Stimulated activated CD8-positive, alpha-beta memory T cell treated with anti-CD3 and anti-CD28 coated beads, Interleukin-7, amount 100 ng/mL, for 48 hours (primary cell): ENCODE results near the gene TRPT1.
A peak's percentile ranks its signal among the peaks of the same experiment; 100 is the strongest.

Experiments
- DNase-seq, 2 donors: peaks; one replicate each; pipeline ENCODE4 v3.0.0-alpha.2; 2020; ENCODE audit warnings: low read depth in 1 of 2; ENCODE audit errors: extremely low read depth in 1 of 2

Gene TRPT1

GRCh38 chr11:64231546-64231945 is 5.6 kb upstream of the TRPT1 start:
- no peak for DNase-seq

- no peak for DNase-seq
Measured at GRCh38 chr11:64230985-64231365, 5.0 kb upstream of the TRPT1 start.

- DNase-seq, result peak; percentile 72 to 86
Measured at GRCh38 chr11:64230171-64230984, 4.4 kb upstream of the TRPT1 start, which contains the start of gene DNAJC4. TSS of gene DNAJC4 (plus strand) at chr11:64230548. CDS start at chr11:64230855, 307 bp downstream.

- DNase-seq, result no peak
Measured at GRCh38 chr11:64229744-64230170, 3.8 kb upstream of the TRPT1 start.

GRCh38 chr11:64229090-64229743 is 3.2 kb upstream of the TRPT1 start:
- DNase-seq, result no peak

GRCh38 chr11:64227405-64227956 is 1.5 kb upstream of the TRPT1 start:
- no peak for DNase-seq

- DNase-seq, result peak in 1 of 2 donors; percentile 68
Measured at GRCh38 chr11:64226507-64227051, 593 bp upstream of the TRPT1 start.

- DNase-seq, result no peak
Measured at GRCh38 chr11:64224891-64225607, 937 bp downstream of the TRPT1 start.

GRCh38 chr11:64224151-64224890 is 1.7 kb downstream of the TRPT1 start:
- no peak for DNase-seq

GRCh38 chr11:64223001-64223651 is 2.9 kb downstream of the TRPT1 start:
- no peak for DNase-seq

GRCh38 chr11:64222651-64223000 is 3.4 kb downstream of the TRPT1 start:
- DNase-seq, result no peak

- DNase-seq, result no peak
Measured at GRCh38 chr11:64220798-64221197, 5.2 kb downstream of the TRPT1 start.

- DNase-seq, result no peak
Measured at GRCh38 chr11:64220271-64220670, 5.7 kb downstream of the TRPT1 start.

GRCh38 chr11:64219755-64220154 is 6.2 kb downstream of the TRPT1 start:
- DNase-seq, result no peak

GRCh38 chr11:64219354-64219684 is 6.7 kb downstream of the TRPT1 start:
- DNase-seq, result no peak

- no peak for DNase-seq
Measured at GRCh38 chr11:64218628-64219353, 7.2 kb downstream of the TRPT1 start.

GRCh38 chr11:64216879-64217278 is 9.1 kb downstream of the TRPT1 start:
- no peak for DNase-seq

GRCh38 chr11:64211181-64211872 is 14.7 kb downstream of the TRPT1 start:
- DNase-seq, result no peak
